OCI-LY3 (cell line): ENCODE data around the gene RPS6KL1.

Experiments used
- H2AFZ ChIP-seq: fragments of 200-600, 300-600 bp; shearing (Covaris generic); 2 replicates; pipeline ENCODE4 v1.6.0; 2014; ENCODE audit warnings: antibody characterized with exemption, low read depth, low read length
- H3K27ac ChIP-seq: fragments of 200-600, 300-600 bp; sonication (generic); 2 replicates; pipeline ENCODE4 v1.5.1; 2014; ENCODE audit warnings: mild to moderate bottlenecking, low read length, moderate library complexity, mixed read lengths
- H3K27me3 ChIP-seq: fragments of 200-600, 300-600 bp; sonication (generic); 2 replicates; pipeline ENCODE4 v1.6.1; 2014; ENCODE audit warnings: low read depth, low read length, mixed read lengths
- H3K36me3 ChIP-seq: fragments of 200-600, 300-600 bp; sonication (generic); replicated peaks from 2 replicates; pipeline ENCODE3; 2014; ENCODE audit warnings: low read depth, low read length, mixed read lengths
- H3K4me1 ChIP-seq: fragments of 300-600, 200-600 bp; sonication (generic); 2 replicates; pipeline ENCODE4 v1.6.1; 2014; ENCODE audit warnings: low read length, mixed read lengths
- H3K4me2 ChIP-seq: fragments of 200-600, 300-600 bp; sonication (generic); 2 replicates; pipeline ENCODE4 v1.6.1; 2014; ENCODE audit warnings: low read length, mixed read lengths
- H3K4me3 ChIP-seq: fragments of 300-600, 200-600 bp; sonication (generic); 2 replicates; pipeline ENCODE4 v1.5.1; 2014; ENCODE audit warnings: antibody characterized with exemption, mild to moderate bottlenecking, low read length, moderate library complexity
- H3K79me2 ChIP-seq: fragments of 300-600, 200-600 bp; shearing (Covaris generic); 2 replicates; pipeline ENCODE4 v1.6.1; 2014; ENCODE audit warnings: mild to moderate bottlenecking, low read length, mixed read lengths
- H3K9ac ChIP-seq: fragments of 300-600, 200-600 bp; shearing (Covaris generic); 2 replicates; pipeline ENCODE4 v1.6.0; 2014; ENCODE audit warnings: mild to moderate bottlenecking, low read length, moderate library complexity
- H3K9me3 ChIP-seq: fragments of 200-600, 300-600 bp; shearing (Covaris generic); 2 replicates; pipeline ENCODE4 v1.6.1; 2014; ENCODE audit warnings: low read length, mixed read lengths; ENCODE audit not compliant: insufficient read depth
- H4K20me1 ChIP-seq: fragments of 200-600, 300-600 bp; sonication (generic); 2 replicates; pipeline ENCODE4 v1.6.1; 2016; ENCODE audit warnings: low read length, mixed read lengths; ENCODE audit not compliant: insufficient read depth
- CTCF ChIP-seq: fragments of 200-600, 300-600 bp; sonication (generic); IDR thresholded peaks from 2 replicates; pipeline ENCODE4 v1.5.1; 2014; ENCODE audit warnings: antibody characterized with exemption, low read length, low read depth
- EZH2phosphoT487 ChIP-seq: fragments of 200-600 bp; shearing (Covaris generic); IDR thresholded peaks from 2 replicates; pipeline ENCODE4 v1.6.1; 2018; ENCODE audit warnings: antibody characterized with exemption, mixed run types, low read depth

RPS6KL1 gene

GRCh38 chr14:74875941-74876913, 46.8 kb downstream of the RPS6KL1 start, which contains the start of gene PROX2:
Gene PROX2 (minus strand): TSS chr14:74876145. CDS start chr14:74863834, 12,311 bp downstream.
- Histone ChIP-seq H3K27ac (no peak within 1 kb of the TSS), H3K79me2 (no peaks in the 10 kb centered on the region), H3K36me3 (no peaks in the 10 kb centered on the region), H3K4me1 (peaks cover 14% of the 10 kb centered on the region), H3K9me3 (no peaks in the 10 kb centered on the region), H4K20me1 (no peaks in the 10 kb centered on the region), H3K27me3 (no peaks in the 10 kb centered on the region), H3K4me2 (peak within 1 kb of the TSS; percentile 31), H3K9ac (no peak within 1 kb of the TSS), H2AFZ (peak within 1 kb of the TSS; percentile 62), H3K4me3 (peak within 1 kb of the TSS; percentile 23; the same call in 1 of the 2 replicates)
- TF ChIP-seq EZH2phosphoT487 (no peak), CTCF (no peak)

- Histone ChIP-seq H3K79me2 (no peaks in the 10 kb centered on the region), H3K4me1 (peaks cover 9% of the 10 kb centered on the region), H3K9me3 (no peaks in the 10 kb centered on the region), H3K9ac (no peak overlapping the region), H3K27ac (no peak overlapping the region), H3K4me3 (no peak overlapping the region), H3K4me2 (no peak overlapping the region), H2AFZ (no peak overlapping the region), H3K36me3 (no peaks in the 10 kb centered on the region), H3K27me3 (no peaks in the 10 kb centered on the region), H4K20me1 (no peaks in the 10 kb centered on the region)
- TF ChIP-seq CTCF: no peak
- no peak for TF ChIP-seq EZH2phosphoT487
Measured at GRCh38 chr14:74875204-74875603, 47.9 kb downstream of the RPS6KL1 start.

- Histone ChIP-seq H3K9ac (no peak overlapping the region), H3K79me2 (no peaks in the 10 kb centered on the region), H3K27me3 (peaks cover 8% of the 10 kb centered on the region; the same call in 1 of the 2 replicates), H3K4me1 (peaks cover 9% of the 10 kb centered on the region), H3K36me3 (no peaks in the 10 kb centered on the region), H3K9me3 (no peaks in the 10 kb centered on the region), H3K4me2 (no peak overlapping the region), H3K27ac (no peak overlapping the region), H3K4me3 (no peak overlapping the region), H2AFZ (no peak overlapping the region), H4K20me1 (no peaks in the 10 kb centered on the region)
- TF ChIP-seq EZH2phosphoT487 (no peak), CTCF (no peak)
Measured at GRCh38 chr14:74871819-74872218, 51.2 kb downstream of the RPS6KL1 start.

DNA sequence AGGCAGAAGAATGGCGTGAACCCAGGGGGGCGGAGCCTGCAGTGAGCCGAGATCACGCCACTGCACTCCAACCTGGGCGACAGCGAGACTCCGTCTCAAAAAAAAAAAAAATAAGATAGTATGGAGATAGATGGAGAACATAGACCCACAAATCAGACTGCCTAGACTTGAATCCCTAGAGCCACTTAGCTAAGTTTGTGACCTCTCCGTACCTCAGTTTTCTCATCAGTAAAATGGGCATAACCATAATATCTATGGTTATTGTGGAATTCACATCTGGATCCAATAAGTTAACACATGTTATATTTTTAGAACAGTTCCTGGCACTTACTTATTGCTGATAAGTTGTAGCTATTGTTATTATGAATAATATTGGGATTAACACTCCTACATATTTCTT, 54.3 kb downstream of the RPS6KL1 start:
- Histone ChIP-seq H3K36me3 (no peaks in the 10 kb centered on the region), H3K79me2 (no peaks in the 10 kb centered on the region), H4K20me1 (no peaks in the 10 kb centered on the region), H3K27me3 (peaks cover 13% of the 10 kb centered on the region; the same call in 1 of the 2 replicates), H3K9ac (no peak overlapping the region), H3K27ac (no peak overlapping the region), H3K4me2 (no peak overlapping the region), H3K4me1 (no peaks in the 10 kb centered on the region), H3K9me3 (no peaks in the 10 kb centered on the region), H2AFZ (no peak overlapping the region), H3K4me3 (no peak overlapping the region)
- no peak for TF ChIP-seq CTCF
- no peak for TF ChIP-seq EZH2phosphoT487
